ENCODE measurements around the gene ZC3H7A.

The ZC3H7A gene

DNA sequence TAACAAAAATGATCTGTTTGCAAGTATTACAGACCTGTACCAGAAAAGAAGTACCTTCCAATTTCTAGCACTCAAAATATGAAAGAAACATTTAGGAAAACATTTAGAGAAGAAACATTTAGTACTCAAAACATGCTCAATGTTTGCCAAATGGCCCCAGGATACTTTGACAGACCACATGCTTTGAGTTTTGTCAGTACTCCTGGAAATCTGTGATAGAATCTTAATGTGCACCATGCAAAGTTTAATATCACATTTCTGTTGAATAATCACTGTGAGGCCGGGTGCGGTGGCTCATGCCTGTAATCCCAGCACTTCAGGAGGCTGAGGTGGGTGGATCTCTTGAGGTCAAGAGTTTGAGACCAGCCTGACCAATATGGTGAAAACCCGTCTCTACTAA, 8.5 kb upstream of the ZC3H7A start:
- no peaks in the 10 kb centered on the region for H3K36me3 ChIP-seq (ENCODE audit: insufficient read depth)
- H3K27me3 ChIP-seq (ENCODE audit: insufficient read depth, low read depth), result no peaks in the 10 kb centered on the region
- H3K27ac ChIP-seq, result no peak overlapping the region
- no peaks in the 10 kb centered on the region for H3K79me2 ChIP-seq (ENCODE audit: insufficient read depth, low read depth)
- H4K20me1 ChIP-seq (ENCODE audit: insufficient read depth), result no peaks in the 10 kb centered on the region
- TF ChIP-seq CTCF (conservative IDR thresholded peaks at IDR 0.05; ENCODE audit: low read depth, low read length), result no peak
- no peak overlapping the region for H2AFZ ChIP-seq (ENCODE audit: low read depth)
- H3K9ac ChIP-seq, result no peak overlapping the region
- H3K4me3 ChIP-seq (IDR thresholded peaks at IDR 0.05; ENCODE audit: insufficient read depth, low read depth, low read length), result no peak overlapping the region
- H3K4me1 ChIP-seq (ENCODE audit: low read depth, poor library complexity, severe bottlenecking), result peaks cover 13% of the 10 kb centered on the region
- no peak overlapping the region for H3K4me2 ChIP-seq

- Histone ChIP-seq H3K79me2 (ENCODE audit: insufficient read depth, low read depth) (peaks cover 16% of the 10 kb centered on the region), H2AFZ (ENCODE audit: low read depth) (no peak overlapping the region), H3K4me1 (ENCODE audit: low read depth, poor library complexity, severe bottlenecking) (peaks cover 16% of the 10 kb centered on the region), H3K36me3 (ENCODE audit: insufficient read depth) (no peaks in the 10 kb centered on the region), H3K4me3 (IDR thresholded peaks at IDR 0.05; ENCODE audit: insufficient read depth, low read depth, low read length) (no peak overlapping the region), H3K27ac (no peak overlapping the region), H3K9ac (no peak overlapping the region), H3K27me3 (ENCODE audit: insufficient read depth, low read depth) (no peaks in the 10 kb centered on the region), H3K4me2 (no peak overlapping the region), H4K20me1 (ENCODE audit: insufficient read depth) (no peaks in the 10 kb centered on the region)
- TF ChIP-seq CTCF (conservative IDR thresholded peaks at IDR 0.05; ENCODE audit: low read depth, low read length), result no peak
These were observed 4.5 kb upstream of the ZC3H7A start for GRCh38 chr16:11801481-11802021.

- H3K27me3 ChIP-seq (ENCODE audit: insufficient read depth, low read depth), result no peaks in the 10 kb centered on the region
- peaks cover 28% of the 10 kb centered on the region for H3K79me2 ChIP-seq (ENCODE audit: insufficient read depth, low read depth)
- no peak for TF ChIP-seq CTCF (conservative IDR thresholded peaks at IDR 0.05; ENCODE audit: low read depth, low read length)
- no peak overlapping the region for H3K9ac ChIP-seq
- no peaks in the 10 kb centered on the region for H4K20me1 ChIP-seq (ENCODE audit: insufficient read depth)
- H3K4me2 ChIP-seq, result no peak overlapping the region; the same call in 1 of the 2 replicates
- H2AFZ ChIP-seq (ENCODE audit: low read depth), result no peak overlapping the region
- H3K27ac ChIP-seq, result no peak overlapping the region
- no peak overlapping the region for H3K4me3 ChIP-seq (IDR thresholded peaks at IDR 0.05; ENCODE audit: insufficient read depth, low read depth, low read length)
- 0 out of 2 replicates have a peak, but pooled peaks cover 2% of the 10 kb centered on the region for H3K36me3 ChIP-seq (ENCODE audit: insufficient read depth)
- peaks cover 25% of the 10 kb centered on the region for H3K4me1 ChIP-seq (ENCODE audit: low read depth, poor library complexity, severe bottlenecking)
These were observed 3.3 kb upstream of the ZC3H7A start for GRCh38 chr16:11800382-11800718.

DNA sequence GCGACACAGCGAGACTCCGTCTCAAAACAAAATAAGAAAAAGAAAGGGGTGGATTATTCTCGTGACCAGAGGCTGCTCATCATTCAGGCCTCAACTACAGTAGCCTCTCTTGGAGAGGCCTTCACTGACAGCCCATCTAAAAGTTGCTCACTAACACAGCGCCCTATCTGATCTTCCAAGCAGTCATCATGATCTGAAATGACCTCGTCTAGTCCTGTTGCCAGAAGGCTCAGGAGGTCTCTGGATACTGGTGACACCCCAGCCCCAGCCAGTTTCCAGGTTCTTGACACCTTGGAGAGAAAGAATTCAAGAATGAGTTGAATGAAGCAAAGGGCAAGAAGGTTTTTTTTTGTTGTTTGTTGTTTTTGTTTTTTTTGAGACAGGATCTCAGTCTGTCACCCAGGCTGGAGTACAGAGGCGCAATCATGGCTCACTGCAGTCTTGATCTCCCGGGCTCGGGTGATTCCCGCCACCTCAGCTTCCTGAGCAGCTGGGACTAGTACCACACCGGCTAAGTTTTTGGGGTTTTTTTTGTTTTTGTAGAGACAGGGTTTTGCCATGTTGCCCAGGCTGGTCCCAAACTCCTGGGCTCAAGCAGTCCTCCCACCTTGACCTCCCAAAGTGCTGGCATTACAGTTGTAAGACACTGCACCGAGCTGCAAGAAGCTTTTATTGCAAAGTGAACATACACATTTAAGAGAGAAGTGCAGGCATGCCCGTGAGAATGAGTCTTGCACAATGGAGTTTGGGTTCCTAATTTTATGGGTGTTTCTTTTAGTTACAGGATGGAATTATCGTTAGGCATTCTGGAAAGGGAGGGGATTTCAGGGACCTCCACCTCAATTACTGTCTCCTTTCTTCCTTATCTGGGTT, 2.7 kb upstream of the ZC3H7A start:
- Histone ChIP-seq H3K4me2 (no peak overlapping the region; the same call in 1 of the 2 replicates), H3K27ac (no peak overlapping the region), H3K79me2 (ENCODE audit: insufficient read depth, low read depth) (peaks cover 34% of the 10 kb centered on the region), H4K20me1 (ENCODE audit: insufficient read depth) (no peaks in the 10 kb centered on the region), H3K4me3 (IDR thresholded peaks at IDR 0.05; ENCODE audit: insufficient read depth, low read depth, low read length) (no peak overlapping the region), H3K27me3 (ENCODE audit: insufficient read depth, low read depth) (no peaks in the 10 kb centered on the region), H3K4me1 (ENCODE audit: low read depth, poor library complexity, severe bottlenecking) (peaks cover 31% of the 10 kb centered on the region), H2AFZ (ENCODE audit: low read depth) (no peak overlapping the region), H3K36me3 (ENCODE audit: insufficient read depth) (0 out of 2 replicates have a peak, but pooled peaks cover 5% of the 10 kb centered on the region), H3K9ac (no peak overlapping the region)
- TF ChIP-seq CTCF (conservative IDR thresholded peaks at IDR 0.05; ENCODE audit: low read depth, low read length), result no peak
